GM18861 (cell line): ENCODE measurements around the gene TNFAIP2.

Source experiments
- ATAC-seq: cut with Tn5 transposase; IDR thresholded peaks from one replicate; pipeline ENCODE4 v1.9.1; 2021; ENCODE audit not compliant: unreplicated experiment

TNFAIP2 gene

DNA sequence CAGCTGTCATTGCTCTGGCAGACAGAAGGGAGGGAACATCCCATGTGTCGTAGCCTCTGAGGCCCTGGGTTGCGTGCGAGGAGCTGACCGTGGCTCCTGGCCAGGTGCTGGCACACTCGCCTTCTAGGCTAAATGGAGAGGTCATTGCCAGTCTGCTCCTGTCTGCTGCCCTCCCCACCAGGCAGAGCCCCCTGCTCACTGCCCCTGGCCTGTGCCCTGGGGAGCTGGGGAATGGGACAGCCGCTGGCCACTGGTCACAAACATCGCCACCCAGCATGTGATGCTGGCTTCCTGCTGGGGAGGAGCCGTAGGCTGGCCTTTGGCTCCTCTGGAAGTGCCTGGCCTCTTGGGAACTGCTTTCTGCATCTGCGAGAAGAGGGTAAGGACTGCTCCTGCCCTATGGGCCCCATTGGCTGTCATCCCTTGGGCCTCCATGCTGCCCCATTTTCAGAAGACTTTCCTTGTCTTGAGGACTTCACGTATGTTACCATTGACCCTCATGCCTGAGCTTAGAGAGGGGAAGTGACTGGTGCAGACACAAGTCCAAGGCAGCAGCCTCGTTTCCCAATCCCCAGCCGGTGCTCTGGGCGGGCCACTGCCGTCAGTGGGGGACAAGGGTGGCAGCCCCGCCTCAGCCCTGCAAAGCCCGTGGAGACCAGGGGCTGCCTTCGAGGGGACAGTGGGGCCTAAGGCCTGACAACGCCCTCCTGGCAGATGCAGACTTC is 2.0 kb upstream of the TNFAIP2 start:
- no peak for ATAC-seq

DNA sequence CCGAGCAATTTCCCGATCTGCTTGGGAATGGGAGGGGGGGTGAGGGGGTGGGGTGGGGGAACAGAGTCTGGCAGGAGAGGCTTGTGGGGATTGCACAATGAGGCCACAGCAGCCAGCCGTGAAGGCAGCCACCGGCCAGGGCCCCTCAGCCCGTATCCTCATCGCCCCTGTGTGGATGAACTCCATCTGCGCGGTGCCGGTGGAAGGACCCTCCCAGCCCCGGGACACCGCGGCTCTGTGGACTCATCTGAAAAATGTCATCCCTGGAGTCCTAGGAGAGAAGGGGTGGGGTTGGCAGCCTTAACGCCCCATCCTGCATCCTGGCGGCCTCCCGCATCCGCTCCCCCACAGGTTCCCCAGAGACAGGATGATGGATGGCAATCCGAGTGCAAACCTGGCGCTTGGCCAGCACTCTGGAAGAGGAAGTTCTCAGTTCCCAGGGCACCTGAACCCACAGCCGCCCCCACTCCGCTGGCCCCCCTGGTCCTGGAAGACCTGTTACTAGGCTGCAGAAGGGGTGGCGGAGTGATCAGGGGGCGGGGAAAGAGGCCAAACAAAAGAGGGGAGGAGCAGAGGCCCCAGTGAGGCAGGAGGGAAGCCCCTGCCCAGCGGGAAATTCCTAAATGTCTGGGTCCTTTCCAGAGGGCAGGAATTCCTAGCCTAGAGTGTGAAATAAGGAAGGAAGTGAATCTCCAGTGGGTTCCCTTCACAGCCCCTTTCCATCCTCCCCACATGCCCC is 1.2 kb upstream of the TNFAIP2 start:
- ATAC-seq = no peak

DNA sequence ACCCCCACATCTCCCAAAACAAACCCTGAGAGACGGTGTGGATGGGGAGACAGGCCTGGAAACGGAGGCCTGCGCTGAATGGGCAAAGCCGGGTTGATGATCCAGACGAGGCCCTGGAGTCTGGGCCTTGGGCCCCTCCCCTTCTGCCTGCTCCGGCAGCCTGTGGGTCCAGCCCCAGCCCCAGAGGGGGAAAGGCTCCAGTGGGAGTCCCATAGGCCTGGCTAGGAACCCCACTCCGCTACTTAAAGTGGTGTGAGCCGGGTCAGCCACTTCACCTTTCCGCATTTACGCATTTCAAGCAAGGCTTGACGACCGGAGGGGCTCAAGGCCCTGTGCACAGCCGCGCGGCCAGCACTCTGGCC is 695 bp upstream of the TNFAIP2 start:
- no peak for ATAC-seq

DNA sequence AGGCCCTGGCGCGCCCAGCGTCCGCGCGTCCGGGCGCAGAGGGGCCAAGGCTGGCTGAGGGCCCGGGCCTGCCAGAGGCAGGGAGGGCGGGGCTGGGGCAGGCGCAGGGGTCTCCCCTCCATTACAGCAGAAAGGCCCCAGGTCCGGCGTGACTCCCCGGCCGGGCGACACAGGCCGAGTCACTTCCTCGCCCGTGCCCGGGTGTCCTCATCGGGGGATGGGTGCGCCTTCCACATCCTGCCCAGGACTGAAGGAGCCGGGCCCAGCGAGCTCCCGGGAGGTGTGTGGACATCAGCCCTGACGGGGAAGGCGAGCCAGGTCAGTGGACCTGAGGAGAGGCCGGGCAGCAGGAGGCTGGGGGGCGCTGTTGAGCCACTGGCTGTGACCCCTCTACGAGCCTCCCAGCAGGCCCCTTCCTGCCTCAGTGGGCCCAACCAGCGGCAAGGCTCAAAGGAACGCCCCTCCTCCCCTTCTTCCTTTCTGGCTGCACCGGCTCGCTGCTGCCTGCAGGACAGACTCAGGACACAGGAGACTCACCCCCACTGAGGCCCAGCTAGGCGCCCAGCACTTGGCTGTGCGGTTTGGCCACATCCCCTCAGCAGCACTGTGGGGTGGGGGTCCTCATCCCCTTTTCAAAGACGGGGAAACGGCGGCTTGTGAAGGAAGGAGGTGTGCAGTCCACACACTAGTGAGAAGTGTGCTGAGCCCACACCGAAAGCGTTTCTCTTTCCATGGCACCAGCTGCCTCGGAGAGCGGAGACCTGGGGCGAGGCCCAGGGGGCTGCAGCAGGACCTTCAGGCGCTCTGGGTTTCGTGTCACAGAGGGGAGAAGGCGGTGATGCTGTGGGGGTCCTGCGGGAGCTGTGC is 606 bp downstream of the TNFAIP2 start:
- ATAC-seq = no peak

DNA sequence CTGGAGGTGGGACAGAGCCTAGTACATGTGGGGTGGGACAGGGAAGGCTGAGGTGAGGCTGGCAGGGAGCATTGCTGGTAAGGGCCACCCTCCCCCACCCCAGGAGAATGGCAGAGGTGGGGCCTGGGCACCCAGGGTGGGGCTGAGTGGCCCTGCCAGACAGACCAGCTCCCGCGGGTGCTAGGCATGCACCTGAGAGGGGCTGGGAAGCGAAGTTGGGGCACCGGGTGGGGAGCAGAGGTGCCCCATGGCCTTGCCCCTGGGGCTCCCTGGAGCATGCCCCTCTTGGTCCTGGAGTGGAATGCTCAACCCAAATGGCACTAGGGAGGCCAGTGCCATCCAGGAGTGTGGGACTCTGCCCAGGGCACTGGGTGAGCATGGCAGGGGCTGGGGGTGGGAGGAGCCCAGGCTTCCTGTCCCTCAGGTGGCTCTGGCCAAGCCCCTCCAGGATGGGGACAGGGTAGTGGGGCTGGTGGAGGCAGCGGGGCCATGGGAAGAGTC is 1.3 kb downstream of the TNFAIP2 start:
- no peak for ATAC-seq

DNA sequence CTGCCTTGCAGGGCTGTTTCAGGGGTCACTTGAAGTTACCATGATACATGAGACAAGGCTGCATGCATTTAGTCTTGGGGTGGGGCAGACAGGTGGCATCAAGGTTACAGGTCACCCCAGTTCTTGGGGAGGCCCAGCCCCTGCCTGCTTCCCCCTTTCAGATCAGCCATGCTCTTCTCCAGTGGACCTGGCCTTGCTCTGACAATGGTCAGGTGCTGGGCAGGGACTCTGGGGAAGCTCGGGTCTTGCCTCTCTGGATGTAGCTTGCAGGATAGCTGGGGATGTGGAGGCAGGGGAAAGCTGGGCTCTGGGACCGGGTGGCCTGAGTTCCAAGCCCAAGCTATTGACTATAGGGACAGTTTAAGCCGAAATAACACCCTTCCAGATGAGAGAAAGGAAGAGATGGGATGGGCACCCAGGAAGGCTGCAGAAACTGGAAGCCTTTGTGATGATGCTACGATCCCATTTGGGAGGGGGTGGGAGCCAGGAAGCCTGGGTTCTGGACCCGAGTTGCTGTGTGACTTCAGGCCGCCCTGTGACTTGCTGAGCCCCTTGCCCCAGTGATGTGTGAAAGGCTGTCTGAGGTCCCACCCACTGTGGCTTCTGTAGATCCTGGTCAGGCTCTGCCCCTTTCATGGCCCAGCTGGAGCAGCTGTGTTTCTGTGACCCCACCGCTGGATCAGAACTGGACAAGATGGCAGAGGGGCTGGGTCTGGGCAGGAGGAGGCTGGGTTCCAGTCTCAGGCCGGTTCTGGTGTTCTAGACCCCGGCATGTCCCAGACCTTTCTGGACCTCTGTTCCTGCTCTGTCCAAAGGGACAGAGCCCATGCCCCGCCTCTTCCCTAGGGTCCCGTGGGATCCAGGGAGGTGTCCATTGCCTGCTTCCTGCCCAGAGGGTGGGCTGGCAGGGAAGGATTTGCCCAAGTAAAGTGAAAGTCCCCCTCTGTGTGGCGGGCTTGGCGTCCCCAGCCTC is 2.1 kb downstream of the TNFAIP2 start:
- no peak for ATAC-seq

DNA sequence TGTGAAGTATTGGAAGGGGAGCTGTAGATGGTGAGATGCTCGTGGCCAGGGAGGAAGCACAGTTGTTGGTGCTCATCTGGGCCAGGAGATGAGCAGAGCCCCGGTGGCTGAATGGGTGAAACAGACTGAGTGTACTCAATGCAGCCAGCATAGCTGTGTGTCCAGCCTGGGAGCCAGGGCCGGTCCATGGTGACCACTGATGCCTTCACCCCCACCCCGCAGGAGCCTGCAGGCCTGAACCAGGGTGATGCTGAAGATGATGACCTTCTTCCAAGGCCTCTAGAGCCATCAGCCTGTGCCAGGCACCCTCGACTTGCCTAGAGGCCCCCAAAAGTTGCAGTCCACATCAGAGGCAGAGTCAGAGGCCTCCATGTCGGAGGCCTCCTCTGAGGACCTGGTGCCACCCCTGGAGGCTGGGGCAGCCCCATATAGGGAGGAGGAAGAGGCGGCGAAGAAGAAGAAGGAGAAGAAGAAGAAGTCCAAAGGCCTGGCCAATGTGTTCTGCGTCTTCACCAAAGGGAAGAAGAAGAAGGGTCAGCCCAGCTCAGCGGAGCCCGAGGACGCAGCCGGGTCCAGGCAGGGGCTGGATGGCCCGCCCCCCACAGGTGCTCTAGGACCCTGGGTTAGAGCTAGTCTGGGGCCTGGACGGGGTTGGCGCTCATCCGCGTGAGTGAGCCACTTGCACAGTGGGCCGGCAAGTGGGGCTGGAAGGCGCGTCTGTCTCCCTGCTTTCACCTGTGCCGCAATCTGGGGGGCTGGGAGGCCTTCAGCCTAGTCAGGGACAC is 3.0 kb downstream of the TNFAIP2 start:
- no peak for ATAC-seq

DNA sequence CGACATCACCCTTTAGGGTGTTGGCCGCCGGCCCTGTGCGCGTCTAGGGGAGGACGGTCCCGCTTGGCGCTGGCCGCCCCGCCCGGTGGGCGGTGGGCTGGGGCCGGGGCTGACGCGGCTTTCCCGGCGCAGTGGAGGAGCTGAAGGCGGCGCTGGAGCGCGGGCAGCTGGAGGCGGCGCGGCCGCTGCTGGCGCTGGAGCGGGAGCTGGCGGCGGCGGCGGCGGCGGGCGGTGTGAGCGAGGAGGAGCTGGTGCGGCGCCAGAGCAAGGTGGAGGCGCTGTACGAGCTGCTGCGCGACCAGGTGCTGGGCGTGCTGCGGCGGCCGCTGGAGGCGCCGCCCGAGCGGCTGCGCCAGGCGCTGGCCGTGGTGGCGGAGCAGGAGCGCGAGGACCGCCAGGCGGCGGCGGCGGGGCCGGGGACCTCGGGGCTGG is 3.6 kb downstream of the TNFAIP2 start:
- ATAC-seq = no peak

DNA sequence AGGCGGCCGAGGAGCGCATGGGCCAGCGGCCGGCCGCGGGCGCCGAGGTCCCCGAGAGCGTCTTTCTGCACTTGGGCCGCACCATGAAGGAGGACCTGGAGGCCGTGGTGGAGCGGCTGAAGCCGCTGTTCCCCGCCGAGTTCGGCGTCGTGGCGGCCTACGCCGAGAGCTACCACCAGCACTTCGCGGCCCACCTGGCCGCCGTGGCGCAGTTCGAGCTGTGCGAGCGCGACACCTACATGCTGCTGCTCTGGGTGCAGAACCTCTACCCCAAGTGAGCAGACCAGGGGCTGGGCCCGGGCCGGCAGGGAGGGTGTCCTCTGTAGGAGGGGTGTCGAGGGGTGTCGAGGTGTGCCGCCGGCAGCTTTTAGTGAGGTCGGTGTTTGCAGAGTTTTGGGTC is 4.1 kb downstream of the TNFAIP2 start:
- ATAC-seq = no peak

DNA sequence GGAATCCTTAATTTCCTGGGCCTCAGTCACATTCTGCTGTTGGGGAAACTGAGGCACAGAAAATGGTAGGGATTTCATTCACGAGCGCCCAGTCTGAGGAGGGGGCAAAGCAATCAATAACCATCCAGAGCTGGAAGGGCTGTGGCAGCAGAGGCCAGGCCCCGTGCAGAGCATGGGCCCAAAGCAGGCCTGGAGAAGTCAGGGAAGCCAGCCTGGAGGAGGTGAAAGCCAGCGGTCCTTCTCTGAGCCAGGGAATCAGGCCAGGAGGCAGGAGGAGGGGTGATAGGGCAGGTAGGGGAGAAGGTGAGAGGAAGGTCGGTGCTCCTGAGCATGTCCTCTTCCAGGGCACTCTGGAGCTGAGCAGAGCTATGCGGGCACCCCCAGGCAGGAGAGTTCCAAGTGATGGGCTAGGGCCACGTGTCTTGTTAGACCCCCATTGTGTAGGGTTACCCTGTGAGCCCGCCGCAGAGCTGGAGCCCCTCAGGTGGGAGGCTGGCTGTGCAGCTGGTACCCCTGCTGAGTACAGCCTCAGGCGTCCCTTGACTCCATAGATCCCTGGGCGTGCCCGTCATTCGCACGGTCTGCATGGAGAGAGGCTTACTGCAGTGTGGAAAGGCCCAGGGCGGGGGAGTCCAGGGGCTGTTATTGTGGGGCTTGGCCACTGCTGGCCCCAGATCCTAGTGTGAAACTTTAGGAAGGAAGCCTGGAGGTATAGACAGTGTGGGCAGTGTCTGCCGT is 4.8 kb downstream of the TNFAIP2 start:
- no peak for ATAC-seq

DNA sequence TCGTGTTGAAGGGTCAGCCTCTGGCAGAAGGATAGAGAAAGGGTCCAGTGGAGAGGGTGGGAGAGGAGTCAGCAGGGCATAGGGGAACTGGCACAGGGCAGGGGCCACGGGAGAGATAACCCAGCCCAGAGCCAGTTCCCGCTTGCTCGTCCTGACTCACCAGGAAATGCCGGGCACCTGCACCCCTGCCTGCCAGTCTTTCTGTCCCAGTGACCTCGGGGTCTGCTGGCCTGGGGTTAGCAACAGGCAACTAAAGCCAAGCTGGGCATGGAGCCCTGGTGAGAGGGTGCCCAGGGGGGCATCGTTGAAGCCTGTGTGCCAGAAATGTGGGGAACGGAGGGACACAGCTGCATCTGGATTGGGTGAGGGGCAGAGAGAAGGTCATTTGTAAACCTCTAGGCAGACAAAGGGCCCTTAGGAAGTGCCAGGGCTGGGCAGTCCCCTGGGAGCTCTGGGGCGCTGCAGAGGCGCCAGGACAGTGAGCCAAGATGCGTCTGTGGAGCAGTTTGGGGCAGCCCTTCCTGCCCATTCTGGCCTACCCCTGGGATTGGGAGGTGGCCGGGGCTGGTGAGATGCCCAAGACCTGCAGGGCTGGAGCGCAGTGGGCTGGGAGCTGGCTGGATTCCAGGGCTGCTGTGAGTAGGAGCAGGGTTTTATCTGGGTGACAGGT is 5.5 kb downstream of the TNFAIP2 start:
- ATAC-seq = no peak

DNA sequence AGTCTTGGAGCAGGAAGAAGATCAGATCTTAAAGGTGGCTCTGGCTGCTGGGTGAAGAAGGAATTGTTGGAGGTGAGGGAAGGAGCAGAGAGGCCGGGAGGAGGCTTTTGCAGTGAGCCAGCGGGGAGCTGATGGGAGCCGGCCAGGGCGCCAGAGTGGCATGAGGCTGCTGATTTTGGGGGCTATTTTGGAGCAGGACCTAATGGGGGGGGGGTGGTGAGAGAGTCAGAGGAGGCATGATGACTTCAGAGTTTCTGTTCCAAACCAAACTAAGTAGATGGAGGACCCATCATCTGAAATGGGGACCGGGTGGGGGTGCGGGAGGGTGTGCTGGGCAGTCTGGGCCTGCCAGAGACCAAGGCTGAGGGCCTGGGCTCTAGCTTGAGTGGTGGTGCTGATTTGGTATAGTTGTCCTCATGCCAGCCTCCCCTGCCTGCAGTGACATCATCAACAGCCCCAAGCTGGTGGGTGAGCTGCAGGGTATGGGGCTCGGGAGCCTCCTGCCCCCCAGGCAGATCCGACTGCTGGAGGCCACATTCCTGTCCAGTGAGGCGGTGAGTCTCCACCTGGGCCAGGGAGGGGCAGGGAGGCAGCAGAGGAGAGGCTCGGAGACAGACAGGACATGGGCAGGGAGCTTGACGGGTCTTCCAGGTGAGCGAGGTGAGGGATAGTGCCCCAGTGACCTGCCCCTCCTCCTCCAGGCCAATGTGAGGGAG is 6.2 kb downstream of the TNFAIP2 start:
- ATAC-seq = no peak

DNA sequence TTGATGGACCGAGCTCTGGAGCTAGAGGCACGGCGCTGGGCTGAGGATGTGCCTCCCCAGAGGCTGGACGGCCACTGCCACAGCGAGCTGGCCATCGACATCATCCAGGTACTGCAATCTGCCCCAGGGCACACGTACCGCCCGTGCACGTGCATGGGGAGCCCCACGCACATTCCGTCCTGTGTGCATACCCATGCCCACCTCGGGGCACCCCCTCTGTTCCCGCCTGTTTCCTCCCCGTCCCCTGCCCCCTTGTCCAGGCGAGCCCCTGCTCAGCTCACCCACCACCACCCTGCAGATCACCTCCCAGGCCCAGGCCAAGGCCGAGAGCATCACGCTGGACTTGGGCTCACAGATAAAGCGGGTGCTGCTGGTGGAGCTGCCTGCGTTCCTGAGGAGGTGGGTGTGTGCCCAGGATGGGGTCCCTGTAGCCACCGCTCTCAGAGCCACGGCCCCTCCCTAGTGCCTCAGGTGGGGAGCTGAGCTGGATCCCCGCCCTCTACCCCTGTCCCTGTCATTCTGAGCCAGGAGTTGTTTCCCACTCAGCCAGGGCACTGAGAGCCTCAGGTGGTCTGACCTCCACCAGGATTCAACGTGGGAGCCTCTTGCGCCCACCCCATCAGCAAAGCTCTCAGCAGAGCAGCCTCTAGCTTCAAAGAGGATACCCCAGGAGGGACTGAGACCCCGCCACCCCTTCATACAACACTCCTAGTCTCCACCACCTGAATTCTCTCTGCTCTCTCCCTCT is 6.9 kb downstream of the TNFAIP2 start:
- ATAC-seq = no peak

DNA sequence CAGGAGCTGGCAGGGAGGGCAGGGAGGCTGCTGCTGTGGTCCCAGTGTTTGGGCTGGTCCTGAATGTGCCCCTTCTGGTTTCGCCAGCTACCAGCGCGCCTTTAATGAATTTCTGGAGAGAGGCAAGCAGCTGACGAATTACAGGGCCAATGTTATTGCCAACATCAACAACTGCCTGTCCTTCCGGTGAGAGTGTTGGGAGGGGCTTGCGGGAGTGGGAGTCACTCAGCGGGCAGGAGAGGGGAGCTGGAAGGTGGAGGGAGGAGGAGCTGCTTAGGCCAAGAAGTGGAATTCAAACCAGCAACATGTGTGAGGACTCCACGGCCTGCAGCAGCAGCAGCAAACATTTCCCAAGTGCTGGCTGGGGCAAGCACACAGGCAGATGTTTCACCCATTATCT is 7.7 kb downstream of the TNFAIP2 start:
- ATAC-seq = no peak

DNA sequence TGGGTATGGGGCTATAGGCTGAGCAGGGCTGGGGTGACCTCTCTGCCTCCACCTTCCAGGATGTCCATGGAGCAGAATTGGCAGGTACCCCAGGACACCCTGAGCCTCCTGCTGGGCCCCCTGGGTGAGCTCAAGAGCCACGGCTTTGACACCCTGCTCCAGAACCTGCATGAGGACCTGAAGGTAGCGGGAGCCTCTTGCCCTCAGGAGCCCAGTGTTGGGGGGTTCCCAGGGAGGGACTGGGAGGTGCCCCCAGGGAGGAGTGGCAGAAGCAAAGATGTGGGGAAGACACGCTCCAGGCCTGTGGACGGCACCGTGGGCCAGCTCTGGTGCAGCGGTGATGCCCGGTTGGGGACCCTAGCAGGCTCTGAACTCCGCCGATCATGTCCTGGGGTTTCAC is 8.3 kb downstream of the TNFAIP2 start:
- ATAC-seq = no peak

DNA sequence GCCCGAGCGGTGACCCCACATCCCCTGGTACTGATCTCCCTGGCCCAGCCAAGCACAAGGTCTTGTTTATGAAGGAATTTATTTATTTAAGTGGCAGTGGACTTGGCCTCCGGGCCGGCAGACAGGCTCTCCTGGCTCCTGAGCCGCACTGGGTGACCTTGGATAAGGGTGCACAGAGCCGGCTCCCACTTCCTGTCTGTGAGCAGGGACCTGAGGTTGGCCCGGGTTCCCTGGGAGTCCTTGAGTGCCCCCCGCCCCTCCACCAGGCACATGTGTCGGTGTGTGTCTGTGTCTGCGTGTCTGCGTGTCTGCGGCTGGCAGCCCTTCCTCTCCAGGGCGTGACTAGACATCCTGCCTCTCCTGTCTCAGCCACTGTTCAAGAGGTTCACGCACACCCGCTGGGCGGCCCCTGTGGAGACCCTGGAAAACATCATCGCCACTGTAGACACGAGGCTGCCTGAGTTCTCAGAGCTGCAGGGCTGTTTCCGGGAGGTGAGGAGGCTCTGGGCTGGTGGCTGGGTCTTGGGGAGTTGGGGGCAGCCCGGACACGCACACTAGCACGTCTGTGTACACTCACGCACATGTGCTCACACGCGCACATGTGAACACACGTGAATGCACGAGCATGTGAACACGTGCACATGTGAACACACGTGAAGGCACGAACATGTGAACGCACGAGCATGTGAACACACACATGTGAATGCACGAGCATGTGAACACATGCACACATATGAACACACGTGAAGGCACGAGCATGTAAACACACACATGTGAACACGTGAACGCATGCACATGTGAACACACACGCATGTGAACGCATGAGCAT is 9.3 kb downstream of the TNFAIP2 start:
- no peak for ATAC-seq
